SK-N-SH (cell line): Measurements from ENCODE around the gene PTPRG. TPM values are rescaled to one million over a fixed set of nuclear protein-coding genes. Genes with fewer than 3 reads are reported as not detected.

Source experiments
- CTCF ChIA-PET: fragments of 300-600, 350-600 bp; formaldehyde crosslinking; extraction: SDS; loops from one replicate; lab custom pipeline; 2021; lab: Yijun Ruan, JAX
- POLR2A ChIA-PET: fragments of 350-600 bp; sonication (Branson Sonifier 250); formaldehyde crosslinking; extraction: SDS; loops from one replicate; lab custom pipeline; 2020; ENCODE audit warnings: antibody characterized with exemption, inconsistent platforms; lab: Yijun Ruan, JAX
- DNase-seq: peaks from one replicate; pipeline ENCODE4 v3.0.0; 2012
- H2AFZ ChIP-seq: fragments of 200-600 bp; sonication (generic); 2 replicates; pipeline ENCODE4 v1.8.1; 2016; ENCODE audit warnings: antibody characterized with exemption, mild to moderate bottlenecking, low read depth
- H3F3A ChIP-seq: fragments of 200-600 bp; sonication (generic); replicated peaks from 2 replicates; pipeline ENCODE3; 2016; ENCODE audit warnings: antibody characterized with exemption, mild to moderate bottlenecking; ENCODE audit not compliant: insufficient read depth
- H3K27ac ChIP-seq, 2 experiments: fragments of 200-500 bp in 1 of 2; fragments of 200-600 bp in 1 of 2; sonication (Bioruptor generic) in 1 of 2; sonication (generic), shearing (Covaris generic) in 1 of 2; 2 replicates each; pipeline versions ENCODE4 v1.5.1 to v1.6.1; 2014 to 2016; ENCODE audit warnings: low read depth in 2 of 2, inconsistent platforms in 1 of 2, low read length in 1 of 2, mild to moderate bottlenecking in 1 of 2, mixed read lengths in 1 of 2
- H3K27me3 ChIP-seq: fragments of 200-600 bp; sonication (generic), shearing (Covaris generic); 2 replicates; pipeline ENCODE4 v1.6.1; 2016; ENCODE audit warnings: mixed run types; ENCODE audit not compliant: insufficient read depth
- H3K36me3 ChIP-seq, 2 experiments: fragments of 200-500 bp in 1 of 2; fragments of 200-600 bp in 1 of 2; sonication (Bioruptor generic) in 1 of 2; sonication (generic) in 1 of 2; replicated peaks in 1 of 2; 2 replicates each; pipeline versions ENCODE3 to v1.5.1; 2014 to 2016; ENCODE audit warnings: low read length in 1 of 2, mild to moderate bottlenecking in 1 of 2; ENCODE audit not compliant: insufficient read depth in 2 of 2, control insufficient read depth in 1 of 2
- H3K4me1 ChIP-seq, 2 experiments: fragments of 200-500 bp in 1 of 2; fragments of 200-600 bp in 1 of 2; sonication (Bioruptor generic) in 1 of 2; sonication (generic), shearing (Covaris generic) in 1 of 2; 2 replicates each; pipeline versions ENCODE4 v1.5.1 to v1.6.1; 2014 to 2016; ENCODE audit warnings: low read depth in 1 of 2, low read length in 1 of 2, mixed run types in 1 of 2; ENCODE audit not compliant: insufficient read depth in 2 of 2, control insufficient read depth in 1 of 2
- H3K4me2 ChIP-seq: fragments of 200-600 bp; sonication (generic), shearing (Covaris generic); 2 replicates; pipeline ENCODE4 v1.6.1; 2017; ENCODE audit warnings: mixed run types
- H3K4me3 ChIP-seq, 2 experiments: fragments of 200-500 bp in 1 of 2; fragments of 200-600 bp in 1 of 2; sonication (Bioruptor generic) in 1 of 2; sonication (generic), shearing (Covaris generic) in 1 of 2; 2 replicates each; pipeline versions ENCODE4 v1.5.1 to v1.8.1; 2014 to 2016; ENCODE audit warnings: low read depth in 2 of 2, inconsistent platforms in 1 of 2, low read length in 1 of 2, mild to moderate bottlenecking in 1 of 2, mixed read lengths in 1 of 2, moderate library complexity in 1 of 2
- H3K79me2 ChIP-seq: fragments of 200-600 bp; sonication (generic); 2 replicates; pipeline ENCODE4 v1.8.1; 2017; ENCODE audit warnings: mild to moderate bottlenecking; ENCODE audit not compliant: insufficient read depth
- H3K9ac ChIP-seq: fragments of 200-600 bp; sonication (generic); 2 replicates; pipeline ENCODE4 v1.6.1; 2017; ENCODE audit warnings: mixed run types
- H3K9me2 ChIP-seq: fragments of 200-600 bp; sonication (generic); 2 replicates; pipeline ENCODE4 v1.6.1; 2017; ENCODE audit warnings: mixed run types
- H3K9me3 ChIP-seq: fragments of 200-600 bp; sonication (generic); 2 replicates; pipeline ENCODE4 v1.6.1; 2017; ENCODE audit warnings: mixed run types, mild to moderate bottlenecking, moderate library complexity
- H4K20me1 ChIP-seq: fragments of 200-600 bp; sonication (generic); 2 replicates; pipeline ENCODE4 v1.6.1; 2017; ENCODE audit warnings: mild to moderate bottlenecking, mixed run types; ENCODE audit not compliant: insufficient read depth
- CHD2 ChIP-seq: fragments of 150-350 bp; IDR thresholded peaks from 2 replicates; pipeline ENCODE4 v1.6.1; 2018; ENCODE audit warnings: low read length; ENCODE audit not compliant: partially characterized antibody
- EP300 ChIP-seq, 2 experiments: IDR thresholded peaks; 2 replicates each; pipeline versions ENCODE4 v1.4.0 to v1.6.1; 2012; ENCODE audit warnings: borderline replicate concordance in 1 of 2, low read depth in 1 of 2, low read length in 1 of 2
- FOXM1 ChIP-seq: IDR thresholded peaks from 2 replicates; pipeline ENCODE4 v1.4.0; 2012; ENCODE audit warnings: low read depth, mild to moderate bottlenecking
- IRF3 ChIP-seq: fragments of 150-350 bp; IDR thresholded peaks from 2 replicates; pipeline ENCODE4 v1.6.1; 2016; ENCODE audit warnings: mild to moderate bottlenecking, low read depth, low read length
- MEF2A ChIP-seq: IDR thresholded peaks from 2 replicates; pipeline ENCODE4 v1.4.0; 2012; ENCODE audit warnings: low read depth, borderline replicate concordance
- MXI1 ChIP-seq: IDR thresholded peaks from 2 replicates; pipeline ENCODE4 v1.6.1; 2012; ENCODE audit warnings: mild to moderate bottlenecking, low read depth, low read length, improper control_type of control experiment
- RCOR1 ChIP-seq: fragments of 150-350 bp; IDR thresholded peaks from 2 replicates; pipeline ENCODE4 v1.6.1; 2017; ENCODE audit warnings: antibody characterized with exemption, low read length
- REST ChIP-seq: IDR thresholded peaks from 2 replicates; pipeline ENCODE4 v1.6.1; 2012; ENCODE audit warnings: mild to moderate bottlenecking, low read depth, low read length, moderate library complexity
- SMC3 ChIP-seq: IDR thresholded peaks from 2 replicates; pipeline ENCODE4 v1.6.1; 2012; ENCODE audit warnings: low read depth, low read length, improper control_type of control experiment
- TAF1 ChIP-seq: IDR thresholded peaks from 2 replicates; pipeline ENCODE4 v1.6.1; 2012; ENCODE audit warnings: low read depth, mild to moderate bottlenecking, low read length, moderate library complexity, borderline replicate concordance
- TCF12 ChIP-seq: IDR thresholded peaks from 2 replicates; pipeline ENCODE4 v1.4.0; 2012
- USF2 ChIP-seq: fragments of 150-350 bp; IDR thresholded peaks from 2 replicates; pipeline ENCODE4 v1.6.1; 2017; ENCODE audit warnings: antibody characterized with exemption, low read length, low read depth, borderline replicate concordance
- WGBS: methylation state at CpG from one replicate; pipeline ENCODE4 v1.1.6; 2017; ENCODE audit warnings: low lambda C conversion rate; 5-methylcytosine and 5-hydroxymethylcytosine counted together
- polyA plus RNA-seq, 3 experiments: library from polyadenylated mRNA; depleted of rRNA; stranded (reverse); fragments of >200 nt; gene quantifications; 2 replicates each; pipeline ENCODE4 v1.2.3, GENCODE V29; 2012

PTPRG gene
- polyA plus RNA-seq, 1 of the 3 experiments (the other 2 are of a cell fraction) = 14.1 TPM

- TF ChIP-seq MEF2A (no peak), SMC3 (no peak), TAF1 (no peak), FOXM1 (no peak), IRF3 (no peak), EP300 (IDR thresholded peaks at IDR 0.05; ENCODE audit: borderline replicate concordance in 1 of 2, low read depth in 1 of 2, low read length in 1 of 2) (no peak), USF2 (no peak), REST (no peak), RCOR1 (no peak), TCF12 (no peak), CHD2 (no peak), MXI1 (no peak)
- Histone ChIP-seq H3K79me2 (peaks cover 89% of the 10 kb centered on the region), H3K27ac (peak overlapping the region in 1 of 2 experiments; percentile 83; a peak in 2 of 4 replicates), H2AFZ (no peak overlapping the region), H3K9ac (no peak overlapping the region), H3K9me3 (no peaks in the 10 kb centered on the region), H4K20me1 (no peaks in the 10 kb centered on the region; the same call in 1 of the 2 replicates), H3K4me2 (no peak overlapping the region), H3K9me2 (no peaks in the 10 kb centered on the region), H3K4me3 (no peak overlapping the region), H3K36me3 (no peaks in the 10 kb centered on the region), H3F3A (peaks cover 4% of the 10 kb centered on the region), H3K27me3 (no peaks in the 10 kb centered on the region), H3K4me1 (peaks cover 0 to 11% of the 10 kb centered on the region in 2 experiments; a peak in 1 of 4 replicates)
- 98% methylated on average over 4 of the region's 4 CpGs for WGBS
- DNase-seq = no peak
- ChIA-PET CTCF (interaction anchor here (0.6 kb wide), 1 partner anchor 1746 kb away, joined by 3 read pairs; no protein-coding TSS in a partner anchor), POLR2A (no interaction called here)
Measured at GRCh38 chr3:61575893-61576292, 14.5 kb downstream of the PTPRG start.
